Peyer's patch (tissue), 4 donors: Measurements from ENCODE around the gene RAB17.

ENCODE experiments used
- CTCF ChIP-seq, 6 experiments: fragments of 450-650 bp in 4 of 6; fragments of 200-600 bp in 2 of 6; sonication (generic) in 1 of 6; IDR thresholded peaks; one replicate each; pipeline ENCODE4 v1.5.1; 2017 to 2019; ENCODE audit warnings: antibody characterized with exemption in 6 of 6, mild to moderate bottlenecking in 3 of 6, moderate library complexity in 1 of 6
- POLR2A ChIP-seq, 2 donors: fragments of 450-650 bp; IDR thresholded peaks; one replicate each; pipeline ENCODE4 v1.5.1; 2017; ENCODE audit warnings: antibody characterized with exemption in 2 of 2, mild to moderate bottlenecking in 2 of 2, moderate library complexity in 2 of 2

- TF ChIP-seq CTCF (IDR thresholded peaks at IDR 0.05) (no peak), POLR2A (IDR thresholded peaks at IDR 0.05) (no peak)
Measured at GRCh38 chr2:237539681-237540080, 50.9 kb downstream of the RAB17 start.
